OCI-LY7 (cell line): ENCODE data around the gene ASXL3. TPM values are rescaled to one million over a fixed set of nuclear protein-coding genes. Genes with fewer than 3 reads are reported as not detected.

ENCODE experiments used
- BruUV-seq: library from RNA; stranded (reverse); fragments of 400-500 nt; replicated peaks from 2 replicates; lab custom pipeline; 2021; lab: Mats Ljungman, UMichigan
- CTCF ChIA-PET: fragments of 300-600 bp; sonication (Branson Sonifier 250); formaldehyde crosslinking; loops from one replicate; lab custom pipeline; 2022; ENCODE audit warnings: antibody characterized with exemption; ENCODE audit not compliant: unreplicated experiment; lab: Charles Lee
- POLR2A ChIA-PET: fragments of 300-600 bp; sonication (Branson Sonifier 250); formaldehyde crosslinking; loops from one replicate; lab custom pipeline; 2022; ENCODE audit warnings: antibody characterized with exemption; lab: Charles Lee
- DNase-seq: peaks from one replicate; pipeline ENCODE4 v3.0.0-alpha.2; 2015; ENCODE audit warnings: low spot score
- H2AFZ ChIP-seq: fragments of 200-600 bp; sonication (generic), shearing (Covaris generic); 2 replicates; pipeline ENCODE4 v1.6.1; 2014; ENCODE audit warnings: mild to moderate bottlenecking, antibody characterized with exemption, low read length, moderate library complexity
- H3K27ac ChIP-seq: fragments of 200-600 bp; sonication (generic); 2 replicates; pipeline ENCODE4 v1.5.1; 2014; ENCODE audit warnings: mixed run types, low read depth, mild to moderate bottlenecking, moderate library complexity, low read length, inconsistent platforms; ENCODE audit not compliant: poor library complexity, severe bottlenecking
- H3K36me3 ChIP-seq: fragments of 200-600 bp; sonication (generic); 2 replicates; pipeline ENCODE4 v1.6.1; 2014; ENCODE audit warnings: mild to moderate bottlenecking, antibody characterized with exemption, low read length, moderate library complexity, mixed read lengths; ENCODE audit not compliant: insufficient read depth
- H3K4me1 ChIP-seq: fragments of 200-600 bp; sonication (generic); 2 replicates; pipeline ENCODE4 v1.5.1; 2014; ENCODE audit warnings: mild to moderate bottlenecking, low read length; ENCODE audit not compliant: insufficient read depth, poor library complexity, severe bottlenecking
- H3K4me2 ChIP-seq: fragments of 200-600 bp; sonication (generic); 2 replicates; pipeline ENCODE4 v1.6.1; 2014; ENCODE audit warnings: mild to moderate bottlenecking, low read length
- H3K4me3 ChIP-seq: fragments of 200-600 bp; sonication (generic); 2 replicates; pipeline ENCODE4 v1.5.1; 2014; ENCODE audit warnings: mild to moderate bottlenecking, low read depth, low read length; ENCODE audit not compliant: poor library complexity, severe bottlenecking
- H3K79me2 ChIP-seq: fragments of 200-600 bp; sonication (generic); 2 replicates; pipeline ENCODE4 v1.6.1; 2016; ENCODE audit warnings: low read depth, mild to moderate bottlenecking, low read length, moderate library complexity, mixed read lengths; ENCODE audit not compliant: insufficient read depth
- H3K9me2 ChIP-seq: fragments of 200-600 bp; sonication (generic); 2 replicates; pipeline ENCODE4 v1.6.1; 2016; ENCODE audit warnings: mild to moderate bottlenecking, low read length, mixed read lengths; ENCODE audit not compliant: insufficient read depth
- H3K9me3 ChIP-seq: fragments of 200-600 bp; sonication (generic); 2 replicates; pipeline ENCODE4 v1.6.1; 2014; ENCODE audit warnings: mild to moderate bottlenecking, mixed run types, low read length, mixed read lengths
- H4K20me1 ChIP-seq: fragments of 200-600 bp; sonication (generic); 2 replicates; pipeline ENCODE4 v1.6.1; 2014; ENCODE audit warnings: mild to moderate bottlenecking, antibody characterized with exemption, low read length, moderate library complexity, mixed read lengths; ENCODE audit not compliant: insufficient read depth
- CTCF ChIP-seq: fragments of 200-600 bp; sonication (generic); conservative IDR thresholded peaks from 2 replicates; pipeline ENCODE4 v1.5.1; 2014; ENCODE audit warnings: mild to moderate bottlenecking, antibody characterized with exemption, low read length, moderate library complexity, mixed read lengths
- EZH2phosphoT487 ChIP-seq: fragments of 200-600 bp; sonication (generic); IDR thresholded peaks from 2 replicates; pipeline ENCODE4 v1.6.1; 2018; ENCODE audit warnings: low read depth, borderline replicate concordance, mild to moderate bottlenecking, mixed run types, antibody characterized with exemption, low read length, moderate library complexity, mixed read lengths
- intact Hi-C: fragments of 100-400 bp; cut with micrococcal nuclease; formaldehyde crosslinking; loops from one replicate; pipeline ENCODE4 v1.10.0; 2022; ENCODE audit not compliant: unreplicated experiment
- total RNA-seq, 2 experiments: library from RNA; depleted of rRNA in 1 of 2; stranded (reverse); fragments of >200 nt in 1 of 2; shearing (Covaris generic) in 1 of 2; gene quantifications; 2 replicates each; pipeline ENCODE4 v1.2.3, GENCODE V29; 2014 to 2022

The ASXL3 gene
- total RNA-seq, 2 experiments from 2014 or later = 2.6 TPM

GRCh38 chr18:33733376-33733775, 155.4 kb downstream of the ASXL3 start:
- no peaks in the 10 kb centered on the region for H3K9me3 ChIP-seq
- H3K79me2 ChIP-seq = no peaks in the 10 kb centered on the region
- TF ChIP-seq CTCF (no peak), EZH2phosphoT487 (no peak)
- no peaks in the 10 kb centered on the region for H3K36me3 ChIP-seq
- no TSS peak for BruUV-seq
- H2AFZ ChIP-seq = no peak overlapping the region
- DNase-seq = no peak
- no peaks in the 10 kb centered on the region for H3K9me2 ChIP-seq
- H3K27ac ChIP-seq = no peak overlapping the region
- CTCF ChIA-PET = no interaction called here
- H4K20me1 ChIP-seq = no peaks in the 10 kb centered on the region
- no peak overlapping the region for H3K4me3 ChIP-seq
- no peaks in the 10 kb centered on the region for H3K4me1 ChIP-seq
- intact Hi-C loops = no loop called here
- H3K4me2 ChIP-seq = no peak overlapping the region
- POLR2A ChIA-PET = interaction anchor here (1.0 kb wide), 2 partner anchors 10 to 542 kb away, joined by 3 read pairs; no protein-coding TSS in a partner anchor

- Histone ChIP-seq H3K4me1 (no peaks in the 10 kb centered on the region), H4K20me1 (no peaks in the 10 kb centered on the region), H3K27ac (no peak overlapping the region), H3K4me2 (no peak overlapping the region), H3K4me3 (no peak overlapping the region), H3K9me2 (no peaks in the 10 kb centered on the region), H3K36me3 (no peaks in the 10 kb centered on the region), H2AFZ (no peak overlapping the region), H3K79me2 (no peaks in the 10 kb centered on the region), H3K9me3 (no peaks in the 10 kb centered on the region)
- ChIA-PET POLR2A (interaction anchor here (0.6 kb wide), 1 partner anchor 371 kb away, joined by 3 read pairs; no protein-coding TSS in a partner anchor), CTCF (no interaction called here)
- TF ChIP-seq CTCF (no peak), EZH2phosphoT487 (no peak)
- BruUV-seq = no TSS peak
- intact Hi-C loops = no loop called here
- no peak for DNase-seq
Measured at GRCh38 chr18:33735428-33735827, 157.4 kb downstream of the ASXL3 start.

- POLR2A ChIA-PET = interaction anchor here (0.7 kb wide), 1 partner anchor 604 kb away, joined by 3 read pairs; no protein-coding TSS in a partner anchor
- Histone ChIP-seq H3K4me2 (no peak overlapping the region), H2AFZ (no peak overlapping the region), H3K4me3 (no peak overlapping the region), H3K4me1 (no peaks in the 10 kb centered on the region), H3K27ac (no peak overlapping the region), H3K79me2 (no peaks in the 10 kb centered on the region), H3K9me3 (no peaks in the 10 kb centered on the region), H3K36me3 (no peaks in the 10 kb centered on the region; the same call in 1 of the 2 replicates), H3K9me2 (no peaks in the 10 kb centered on the region), H4K20me1 (no peaks in the 10 kb centered on the region)
- TF ChIP-seq EZH2phosphoT487 = no peak
- TF ChIP-seq CTCF = no peak
- no peak for DNase-seq
- no TSS peak for BruUV-seq
- CTCF ChIA-PET = no interaction called here
- intact Hi-C loops = no loop called here
Measured at GRCh38 chr18:33741760-33742159, 163.7 kb downstream of the ASXL3 start.
